ENCODE results near the gene CSNK1A1. TPM values are rescaled to one million over a fixed set of nuclear protein-coding genes. Genes with fewer than 3 reads are reported as not detected.
A peak's percentile ranks its signal among the peaks of the same experiment; 100 is the strongest.
"Not testable (repeated sequence)": the region's sequence is repeated elsewhere in the genome, so short reads cannot be mapped to it uniquely, and the experiment has no call there.

CSNK1A1 gene
- total RNA-seq, 4 donors from 2014 or later = 283 to 347 (median 336) TPM

- Histone ChIP-seq H3K27me3 (no peaks in the 10 kb centered on the region), H3K4me1 (peaks cover 19 to 50% (median 42%) of the 10 kb centered on the region in 4 donors), H3K36me3 (no peaks in the 10 kb centered on the region), H3K27ac (replicated peaks in 1 of 4) (peak overlapping the region; percentile 42 to 69 (median 63)), H3K9me3 (no peaks in the 10 kb centered on the region), H3K4me3 (no peak overlapping the region)
- intact Hi-C loops (cut with DNase I) = no loop called here
- no peak for DNase-seq (ENCODE audit: extremely low spot score)
- TF ChIP-seq EP300 (IDR thresholded peaks at IDR 0.05) = peak; percentile 63
- TF ChIP-seq POLR2A (IDR thresholded peaks at IDR 0.05; ENCODE audit: low read depth) = no peak
- TF ChIP-seq POLR2AphosphoS5 (IDR thresholded peaks at IDR 0.05) = peak; percentile 48 to 67
- WGBS = 55% methylated on average over 15 of the region's 15 CpGs
These were observed 79.6 kb downstream of the CSNK1A1 start for GRCh38 chr5:149471406-149472183.

DNA sequence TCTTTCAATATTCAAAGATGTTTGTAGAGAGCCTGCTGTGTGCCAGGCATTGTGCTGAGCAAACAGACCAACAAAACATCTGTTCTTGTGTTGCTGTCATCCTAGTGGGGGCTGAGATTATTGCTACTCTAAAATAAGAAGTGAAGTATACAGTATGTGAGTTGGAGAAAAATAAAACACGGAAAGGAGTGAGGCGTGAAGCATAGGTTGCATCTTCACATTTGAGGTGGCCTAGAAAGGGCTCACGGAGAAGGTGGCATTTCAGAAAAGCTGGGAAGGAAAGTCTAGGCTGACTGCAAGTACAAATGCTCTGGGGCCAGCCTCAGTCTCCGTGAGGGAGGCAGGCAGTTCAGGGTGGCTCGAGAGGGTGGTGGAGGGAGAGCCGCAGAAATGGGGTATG is 80.3 kb downstream of the CSNK1A1 start:
- no peak for DNase-seq (ENCODE audit: extremely low spot score)
- peak overlapping the region; percentile 42 to 69 (median 63) for H3K27ac ChIP-seq (replicated peaks in 1 of 4)
- TF ChIP-seq, protein P1, sequence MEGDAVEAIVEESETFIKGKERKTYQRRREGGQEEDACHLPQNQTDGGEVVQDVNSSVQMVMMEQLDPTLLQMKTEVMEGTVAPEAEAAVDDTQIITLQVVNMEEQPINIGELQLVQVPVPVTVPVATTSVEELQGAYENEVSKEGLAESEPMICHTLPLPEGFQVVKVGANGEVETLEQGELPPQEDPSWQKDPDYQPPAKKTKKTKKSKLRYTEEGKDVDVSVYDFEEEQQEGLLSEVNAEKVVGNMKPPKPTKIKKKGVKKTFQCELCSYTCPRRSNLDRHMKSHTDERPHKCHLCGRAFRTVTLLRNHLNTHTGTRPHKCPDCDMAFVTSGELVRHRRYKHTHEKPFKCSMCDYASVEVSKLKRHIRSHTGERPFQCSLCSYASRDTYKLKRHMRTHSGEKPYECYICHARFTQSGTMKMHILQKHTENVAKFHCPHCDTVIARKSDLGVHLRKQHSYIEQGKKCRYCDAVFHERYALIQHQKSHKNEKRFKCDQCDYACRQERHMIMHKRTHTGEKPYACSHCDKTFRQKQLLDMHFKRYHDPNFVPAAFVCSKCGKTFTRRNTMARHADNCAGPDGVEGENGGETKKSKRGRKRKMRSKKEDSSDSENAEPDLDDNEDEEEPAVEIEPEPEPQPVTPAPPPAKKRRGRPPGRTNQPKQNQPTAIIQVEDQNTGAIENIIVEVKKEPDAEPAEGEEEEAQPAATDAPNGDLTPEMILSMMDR (IDR thresholded peaks at IDR 0.05) = no peak
- TF ChIP-seq POLR2A (IDR thresholded peaks at IDR 0.05; ENCODE audit: low read depth) (no peak), POLR2AphosphoS5 (IDR thresholded peaks at IDR 0.05) (no peak), EP300 (IDR thresholded peaks at IDR 0.05) (no peak)
- no peaks in the 10 kb centered on the region for H3K9me3 ChIP-seq
- H3K36me3 ChIP-seq = no peaks in the 10 kb centered on the region
- no peak overlapping the region for H3K4me3 ChIP-seq
- peaks cover 20 to 53% (median 44%) of the 10 kb centered on the region in 4 donors for H3K4me1 ChIP-seq
- intact Hi-C loops (cut with DNase I) = no loop called here
- WGBS = 91% methylated on average over 6 of the region's 6 CpGs
- H3K27me3 ChIP-seq = no peaks in the 10 kb centered on the region

DNA sequence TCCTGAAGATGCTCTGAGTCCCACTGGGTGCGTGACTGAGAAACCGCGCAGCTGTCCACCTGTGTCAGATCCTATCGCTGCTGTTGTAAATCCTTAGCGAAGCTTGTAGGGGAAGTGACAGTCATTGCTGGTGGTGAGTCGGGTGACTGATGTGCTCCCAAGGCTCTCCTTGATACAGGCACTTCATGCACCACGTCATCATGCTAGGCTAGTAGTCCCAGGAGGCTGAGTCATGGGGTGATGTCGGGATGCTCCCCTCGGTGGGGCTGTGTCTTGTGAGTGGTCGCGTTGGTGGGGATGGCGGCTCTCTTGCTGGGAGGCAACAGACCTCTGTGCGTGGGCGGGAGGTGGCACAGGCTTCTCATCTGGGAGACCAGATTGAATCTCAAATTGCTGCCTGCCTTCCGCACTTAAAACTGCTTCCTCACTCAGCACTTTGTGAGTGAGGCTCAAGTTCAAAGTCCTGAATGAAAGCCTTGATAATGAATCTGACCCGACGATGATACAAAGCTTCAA is 84.7 kb downstream of the CSNK1A1 start:
- Histone ChIP-seq H3K27ac (replicated peaks in 1 of 4) (peak overlapping the region in 3 of 4 donors; percentile 74 to 84 (median 79)), H3K9me3 (no peaks in the 10 kb centered on the region), H3K4me3 (no peak overlapping the region), H3K4me1 (peaks cover 27 to 53% (median 38%) of the 10 kb centered on the region in 4 donors), H3K27me3 (no peaks in the 10 kb centered on the region), H3K36me3 (no peaks in the 10 kb centered on the region)
- intact Hi-C loops (cut with DNase I) = no loop called here
- TF ChIP-seq POLR2A (IDR thresholded peaks at IDR 0.05; ENCODE audit: low read depth) = no peak
- TF ChIP-seq, protein P1 (IDR thresholded peaks at IDR 0.05) = no peak
- TF ChIP-seq POLR2AphosphoS5 (IDR thresholded peaks at IDR 0.05) = no peak
- no peak for TF ChIP-seq EP300 (IDR thresholded peaks at IDR 0.05)
- WGBS = 76% methylated on average over 17 of the region's 17 CpGs
- no peak for DNase-seq (ENCODE audit: extremely low spot score)

GRCh38 chr5:149464796-149465489 is 86.3 kb downstream of the CSNK1A1 start:
- 38% methylated on average over 8 of the region's 8 CpGs for WGBS
- intact Hi-C loops (cut with DNase I) = no loop called here
- no peaks in the 10 kb centered on the region for H3K9me3 ChIP-seq
- H3K36me3 ChIP-seq = no peaks in the 10 kb centered on the region
- peak; percentile 56 to 72 for TF ChIP-seq POLR2AphosphoS5 (IDR thresholded peaks at IDR 0.05)
- TF ChIP-seq, protein P1 (IDR thresholded peaks at IDR 0.05) = no peak
- no peak for DNase-seq (ENCODE audit: extremely low spot score)
- H3K4me3 ChIP-seq = peak overlapping the region in 2 of 4 donors; percentile 2 to 16
- H3K27ac ChIP-seq (replicated peaks in 1 of 4) = peak overlapping the region; percentile 74 to 84 (median 82)
- peaks cover 17 to 44% (median 27%) of the 10 kb centered on the region in 4 donors for H3K4me1 ChIP-seq
- no peaks in the 10 kb centered on the region for H3K27me3 ChIP-seq

DNA sequence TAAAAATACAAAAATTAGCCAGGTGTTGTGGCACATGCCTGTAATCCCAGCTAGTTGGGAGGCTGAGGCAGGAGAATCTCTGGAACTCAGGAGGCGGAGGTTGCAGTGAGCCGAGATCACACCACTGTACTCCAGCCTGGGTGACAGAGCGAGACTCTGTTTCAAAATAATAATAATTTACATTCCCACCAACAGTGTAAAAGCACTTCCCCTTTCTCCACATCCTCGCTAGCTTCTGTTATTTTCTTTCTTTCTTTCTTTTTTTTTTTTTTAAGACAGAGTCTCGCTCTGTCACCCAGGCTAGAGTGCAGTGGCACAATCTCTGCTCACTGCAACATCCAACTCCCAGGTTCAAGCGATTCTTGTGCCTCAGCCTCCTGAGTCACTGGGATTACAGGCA is 89.3 kb downstream of the CSNK1A1 start:
- H3K36me3 ChIP-seq; H3K9me3 ChIP-seq; intact Hi-C loops (cut with DNase I); H3K27me3 ChIP-seq; DNase-seq (ENCODE audit: extremely low spot score); H3K4me3 ChIP-seq: not testable (repeated sequence)
- H3K27ac ChIP-seq (replicated peaks in 1 of 4) = peak overlapping the region in 1 of 4 donors; percentile 30
- 78% methylated on average over 6 of the region's 6 CpGs for WGBS
- H3K4me1 ChIP-seq = peaks cover 24 to 56% (median 35%) of the 10 kb centered on the region in 4 donors

Data from esophagus muscularis mucosa (tissue), 4 donors.